Measurements from ENCODE around the gene SIN3A.

SIN3A gene

GRCh38 chr15:75371901-75372688 is 79.4 kb downstream of the SIN3A start:
- DNase-seq = no peak

- no peak for DNase-seq
These were observed 80.0 kb downstream of the SIN3A start for GRCh38 chr15:75371486-75371885.

GRCh38 chr15:75369897-75370581 is 81.5 kb downstream of the SIN3A start:
- no peak for DNase-seq

- no peak for DNase-seq
These were observed 82.7 kb downstream of the SIN3A start for GRCh38 chr15:75368689-75369239.

GRCh38 chr15:75367913-75368688 is 83.4 kb downstream of the SIN3A start, which contains the start of gene MAN2C1:
TSS of gene MAN2C1 (minus strand) at chr15:75368607. CDS start at chr15:75368583, 24 bp downstream.
- peak; percentile 81 for DNase-seq

GRCh38 chr15:75367406-75367912 is 84.0 kb downstream of the SIN3A start:
- no peak for DNase-seq

GRCh38 chr15:75367006-75367405 is 84.5 kb downstream of the SIN3A start:
- DNase-seq = no peak

GRCh38 chr15:75366163-75366562 is 85.3 kb downstream of the SIN3A start:
- DNase-seq = no peak

GRCh38 chr15:75364881-75365280 is 86.6 kb downstream of the SIN3A start:
- DNase-seq = no peak

GRCh38 chr15:75363786-75364185 is 87.7 kb downstream of the SIN3A start:
- no peak for DNase-seq

GRCh38 chr15:75362642-75363249 is 88.7 kb downstream of the SIN3A start:
- DNase-seq = no peak

GRCh38 chr15:75361989-75362641 is 89.4 kb downstream of the SIN3A start:
- no peak for DNase-seq

GRCh38 chr15:75361361-75361988 is 90.0 kb downstream of the SIN3A start:
- DNase-seq = no peak

GRCh38 chr15:75360856-75361255 is 90.6 kb downstream of the SIN3A start:
- DNase-seq = no peak

- no peak for DNase-seq
These were observed 91.1 kb downstream of the SIN3A start for GRCh38 chr15:75360391-75360790.

- DNase-seq = no peak
These were observed 91.8 kb downstream of the SIN3A start for GRCh38 chr15:75359537-75360250.

GRCh38 chr15:75358771-75359536 is 92.5 kb downstream of the SIN3A start:
- DNase-seq = no peak

GRCh38 chr15:75357976-75358673 is 93.4 kb downstream of the SIN3A start:
- DNase-seq = no peak

GRCh38 chr15:75356517-75356916 is 95.0 kb downstream of the SIN3A start:
- no peak for DNase-seq
